ENCODE data around the gene ERI3. TPM values are rescaled to one million over a fixed set of nuclear protein-coding genes. Genes with fewer than 3 reads are reported as not detected.
A peak's percentile ranks its signal among the peaks of the same experiment; 100 is the strongest.

ERI3 gene
- total and polyA plus RNA-seq, 2 of the 13 experiments (the other 11 are each of a cell fraction or from before 2014, with no cell fraction given), result 35.6 to 35.9 TPM

DNA sequence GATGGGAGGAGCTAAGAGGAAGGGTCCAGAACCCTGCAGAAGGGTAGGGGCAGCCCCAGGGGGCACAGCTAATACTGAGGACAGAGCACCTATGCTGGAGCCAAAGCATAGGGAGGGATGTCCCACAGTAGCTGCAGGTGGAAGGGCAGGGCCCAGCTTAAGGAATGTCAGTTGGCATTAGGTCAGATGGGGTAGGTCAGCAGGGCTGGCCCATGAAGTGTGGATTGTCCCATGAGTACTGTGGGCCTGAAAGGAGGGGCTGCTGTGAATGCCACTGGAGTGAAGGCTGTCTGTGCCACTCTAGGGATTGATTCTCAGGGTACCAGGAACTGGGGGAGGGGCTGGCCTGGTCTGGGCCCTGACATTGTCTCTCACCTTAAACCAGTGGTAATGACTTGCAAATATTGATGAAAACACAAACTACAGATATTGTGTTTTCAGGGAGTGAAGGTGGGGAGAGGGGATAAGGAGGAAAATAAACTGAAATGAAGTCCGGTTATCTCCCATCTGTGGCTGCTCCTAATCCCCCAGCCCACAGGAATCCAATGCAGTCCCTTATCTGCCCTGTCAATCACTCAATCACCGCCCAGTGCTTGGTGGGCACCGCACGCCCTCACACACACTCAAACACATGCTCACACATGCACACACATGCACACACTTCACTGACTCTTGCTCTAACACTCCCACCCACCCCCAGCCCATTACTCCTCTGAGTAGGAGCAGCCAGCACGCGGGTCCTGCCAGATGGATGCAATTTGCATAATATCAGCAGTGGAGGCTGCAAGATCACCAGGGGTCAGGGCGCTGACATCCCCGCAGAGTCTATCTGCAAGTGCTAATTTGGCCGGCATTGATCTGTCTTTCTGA, 114.0 kb downstream of the ERI3 start:
- DNase-seq (ENCODE audit: low spot score) (no peak), ATAC-seq (no peak), FAIRE-seq (no peak)
- Histone ChIP-seq H3K79me2 (ENCODE audit: insufficient read depth, low read length) (no peaks in the 10 kb centered on the region), H3K27me3 (ENCODE audit: control insufficient read depth in 1 of 2, insufficient read depth in 2 of 2, low read length in 2 of 2) (no peaks in the 10 kb centered on the region), H2AFZ (ENCODE audit: low read length) (no peak overlapping the region), H3K27ac (ENCODE audit: extremely low read length, insufficient read depth, low read length) (no peak overlapping the region), H3K36me3 (replicated peaks in 1 of 2; ENCODE audit: control insufficient read depth in 1 of 2, insufficient read depth in 2 of 2, low read length in 2 of 2) (peaks cover 2 to 12% of the 10 kb centered on the region in 2 experiments; a peak in 3 of 5 replicates), H3K4me1 (ENCODE audit: insufficient read depth, low read length) (peaks cover 22% of the 10 kb centered on the region), H3K4me3 (replicated peaks in 1 of 3; ENCODE audit: insufficient read depth in 1 of 3, low read depth in 2 of 3, low read length in 3 of 3) (no peak overlapping the region), H3K9me3 (ENCODE audit: low read length) (no peaks in the 10 kb centered on the region), H3K9ac (ENCODE audit: insufficient read depth, low read depth, low read length) (no peak overlapping the region), H4K20me1 (ENCODE audit: insufficient read depth, low read length) (no peaks in the 10 kb centered on the region), H3K4me2 (ENCODE audit: low read depth, low read length) (no peak overlapping the region)
- TF ChIP-seq ZNF549 (CRISPR knock-in tag; IDR thresholded peaks at IDR 0.05), result no peak
- TF ChIP-seq ZNF143 (CRISPR knock-in tag; IDR thresholded peaks at IDR 0.05), result no peak
- TF ChIP-seq, protein P1, sequence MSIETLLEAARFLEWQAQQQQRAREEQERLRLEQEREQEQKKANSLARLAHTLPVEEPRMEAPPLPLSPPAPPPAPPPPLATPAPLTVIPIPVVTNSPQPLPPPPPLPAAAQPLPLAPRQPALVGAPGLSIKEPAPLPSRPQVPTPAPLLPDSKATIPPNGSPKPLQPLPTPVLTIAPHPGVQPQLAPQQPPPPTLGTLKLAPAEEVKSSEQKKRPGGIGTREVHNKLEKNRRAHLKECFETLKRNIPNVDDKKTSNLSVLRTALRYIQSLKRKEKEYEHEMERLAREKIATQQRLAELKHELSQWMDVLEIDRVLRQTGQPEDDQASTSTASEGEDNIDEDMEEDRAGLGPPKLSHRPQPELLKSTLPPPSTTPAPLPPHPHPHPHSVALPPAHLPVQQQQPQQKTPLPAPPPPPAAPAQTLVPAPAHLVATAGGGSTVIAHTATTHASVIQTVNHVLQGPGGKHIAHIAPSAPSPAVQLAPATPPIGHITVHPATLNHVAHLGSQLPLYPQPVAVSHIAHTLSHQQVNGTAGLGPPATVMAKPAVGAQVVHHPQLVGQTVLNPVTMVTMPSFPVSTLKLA (IDR thresholded peaks at IDR 0.05), result 0 out of 2 replicates have a peak, but pooled peaks have one; percentile 34
- POLR2A ChIA-PET, result interaction anchor here (2.2 kb wide), 1 partner anchor 41 kb away, joined by 9 read pairs; no protein-coding TSS in a partner anchor
- no TSS peak for BruUV-seq (replicated peaks)
- in situ Hi-C loops (cut with HindIII; ENCODE audit: extremely low pct_ligation_motif_present, low pct_unique_long_range_greater_than_20kb), result no loop called here
- CTCF ChIA-PET (ENCODE audit: low intra/inter-chr PET ratio, low total read pairs), result interaction anchor here (1.3 to 1.8 kb wide), 2 partner anchors 53 to 77 kb away, joined by 4 to 6 read pairs; no protein-coding TSS in a partner anchor
- intact Hi-C loops (cut with micrococcal nuclease; ENCODE audit: unreplicated experiment), result no loop called here
- WGBS (ENCODE audit: low lambda C conversion rate), result 96% methylated on average over 9 of the region's 9 CpGs

DNA sequence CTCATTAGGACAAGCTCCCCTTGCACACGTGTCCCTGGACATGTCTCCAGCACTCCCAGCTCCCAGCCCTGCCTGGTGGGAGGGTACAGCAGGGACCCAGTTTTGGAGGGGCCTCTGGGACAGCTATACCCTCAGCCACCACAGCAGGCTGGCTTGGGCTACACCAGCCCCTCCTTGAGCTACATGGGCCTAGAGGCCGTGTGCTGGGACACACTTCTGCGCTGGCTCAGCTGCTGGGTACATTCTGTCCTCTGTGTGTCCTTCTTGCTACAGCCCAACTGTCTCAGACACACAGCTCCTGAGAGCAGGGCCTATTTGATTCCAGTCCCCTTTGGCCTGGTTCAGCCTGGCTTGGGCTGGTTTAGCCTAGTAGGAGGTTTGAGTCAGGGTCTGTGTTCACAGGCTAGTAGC, 115.1 kb downstream of the ERI3 start:
- ATAC-seq (peak; percentile 49), FAIRE-seq (no peak), DNase-seq (ENCODE audit: low spot score) (no peak)
- Histone ChIP-seq H3K9ac (ENCODE audit: insufficient read depth, low read depth, low read length) (no peak overlapping the region), H3K4me3 (replicated peaks in 1 of 3; ENCODE audit: insufficient read depth in 1 of 3, low read depth in 2 of 3, low read length in 3 of 3) (no peak overlapping the region), H4K20me1 (ENCODE audit: insufficient read depth, low read length) (no peaks in the 10 kb centered on the region), H3K27ac (ENCODE audit: extremely low read length, insufficient read depth, low read length) (peak overlapping the region; percentile 19), H3K79me2 (ENCODE audit: insufficient read depth, low read length) (no peaks in the 10 kb centered on the region), H3K36me3 (replicated peaks in 1 of 2; ENCODE audit: control insufficient read depth in 1 of 2, insufficient read depth in 2 of 2, low read length in 2 of 2) (peaks cover 2 to 8% of the 10 kb centered on the region in 2 experiments; a peak in 2 of 5 replicates), H3K27me3 (ENCODE audit: control insufficient read depth in 1 of 2, insufficient read depth in 2 of 2, low read length in 2 of 2) (no peaks in the 10 kb centered on the region), H3K9me3 (ENCODE audit: low read length) (no peaks in the 10 kb centered on the region), H3K4me2 (ENCODE audit: low read depth, low read length) (0 out of 2 replicates have a peak overlapping the region, but pooled peaks have one; percentile 19), H3K4me1 (ENCODE audit: insufficient read depth, low read length) (peaks cover 22% of the 10 kb centered on the region), H2AFZ (ENCODE audit: low read length) (no peak overlapping the region)
- CTCF ChIA-PET (ENCODE audit: low intra/inter-chr PET ratio, low total read pairs), result interaction anchor here (1.8 kb wide), 1 partner anchor 78 kb away, joined by 6 read pairs; no protein-coding TSS in a partner anchor
- intact Hi-C loops (cut with micrococcal nuclease; ENCODE audit: unreplicated experiment) (loop anchor here (5.0 kb wide), 1 partner anchor 77 kb away; no protein-coding TSS in a partner anchor), in situ Hi-C loops (cut with HindIII; ENCODE audit: extremely low pct_ligation_motif_present, low pct_unique_long_range_greater_than_20kb) (loop anchor here (5.0 kb wide), 1 partner anchor 42 kb away; no protein-coding TSS in a partner anchor)
- no TSS peak for BruUV-seq (replicated peaks)
- 100% methylated on average over 2 of the region's 3 CpGs for WGBS (ENCODE audit: low lambda C conversion rate)
- POLR2A ChIA-PET, result interaction anchor here (1.8 to 2.2 kb wide), 2 partner anchors 22 to 42 kb away, joined by 5 to 9 read pairs; no protein-coding TSS in a partner anchor
- TF ChIP-seq, protein P2, sequence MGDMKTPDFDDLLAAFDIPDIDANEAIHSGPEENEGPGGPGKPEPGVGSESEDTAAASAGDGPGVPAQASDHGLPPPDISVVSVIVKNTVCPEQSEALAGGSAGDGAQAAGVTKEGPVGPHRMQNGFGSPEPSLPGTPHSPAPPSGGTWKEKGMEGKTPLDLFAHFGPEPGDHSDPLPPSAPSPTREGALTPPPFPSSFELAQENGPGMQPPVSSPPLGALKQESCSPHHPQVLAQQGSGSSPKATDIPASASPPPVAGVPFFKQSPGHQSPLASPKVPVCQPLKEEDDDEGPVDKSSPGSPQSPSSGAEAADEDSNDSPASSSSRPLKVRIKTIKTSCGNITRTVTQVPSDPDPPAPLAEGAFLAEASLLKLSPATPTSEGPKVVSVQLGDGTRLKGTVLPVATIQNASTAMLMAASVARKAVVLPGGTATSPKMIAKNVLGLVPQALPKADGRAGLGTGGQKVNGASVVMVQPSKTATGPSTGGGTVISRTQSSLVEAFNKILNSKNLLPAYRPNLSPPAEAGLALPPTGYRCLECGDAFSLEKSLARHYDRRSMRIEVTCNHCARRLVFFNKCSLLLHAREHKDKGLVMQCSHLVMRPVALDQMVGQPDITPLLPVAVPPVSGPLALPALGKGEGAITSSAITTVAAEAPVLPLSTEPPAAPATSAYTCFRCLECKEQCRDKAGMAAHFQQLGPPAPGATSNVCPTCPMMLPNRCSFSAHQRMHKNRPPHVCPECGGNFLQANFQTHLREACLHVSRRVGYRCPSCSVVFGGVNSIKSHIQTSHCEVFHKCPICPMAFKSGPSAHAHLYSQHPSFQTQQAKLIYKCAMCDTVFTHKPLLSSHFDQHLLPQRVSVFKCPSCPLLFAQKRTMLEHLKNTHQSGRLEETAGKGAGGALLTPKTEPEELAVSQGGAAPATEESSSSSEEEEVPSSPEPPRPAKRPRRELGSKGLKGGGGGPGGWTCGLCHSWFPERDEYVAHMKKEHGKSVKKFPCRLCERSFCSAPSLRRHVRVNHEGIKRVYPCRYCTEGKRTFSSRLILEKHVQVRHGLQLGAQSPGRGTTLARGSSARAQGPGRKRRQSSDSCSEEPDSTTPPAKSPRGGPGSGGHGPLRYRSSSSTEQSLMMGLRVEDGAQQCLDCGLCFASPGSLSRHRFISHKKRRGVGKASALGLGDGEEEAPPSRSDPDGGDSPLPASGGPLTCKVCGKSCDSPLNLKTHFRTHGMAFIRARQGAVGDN (CRISPR knock-in tag; IDR thresholded peaks at IDR 0.05), result peak; percentile 4; the same call in 1 of the 2 replicates
- TF ChIP-seq, protein P3, sequence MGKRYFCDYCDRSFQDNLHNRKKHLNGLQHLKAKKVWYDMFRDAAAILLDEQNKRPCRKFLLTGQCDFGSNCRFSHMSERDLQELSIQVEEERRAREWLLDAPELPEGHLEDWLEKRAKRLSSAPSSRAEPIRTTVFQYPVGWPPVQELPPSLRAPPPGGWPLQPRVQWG (CRISPR knock-in tag; IDR thresholded peaks at IDR 0.05; ENCODE audit: borderline replicate concordance, low read depth), result no peak
- no peak for TF ChIP-seq ZIK1 (CRISPR knock-in tag; IDR thresholded peaks at IDR 0.05; ENCODE audit: borderline replicate concordance, low read depth)
- TF ChIP-seq ZNF777 (CRISPR knock-in tag; IDR thresholded peaks at IDR 0.05), result no peak
- no peak for TF ChIP-seq ZNF572 (CRISPR knock-in tag; IDR thresholded peaks at IDR 0.05)
